HG02981 (cell line): ENCODE measurements around the gene SAE1.

Source experiments
- ATAC-seq: cut with Tn5 transposase; IDR thresholded peaks from one replicate; pipeline ENCODE4 v1.9.1; 2021; ENCODE audit warnings: mild to moderate bottlenecking, moderate library complexity; ENCODE audit not compliant: unreplicated experiment

Gene SAE1

GRCh38 chr19:47209319-47210179 lies 78.9 kb downstream of the SAE1 start:
- ATAC-seq = no peak

DNA sequence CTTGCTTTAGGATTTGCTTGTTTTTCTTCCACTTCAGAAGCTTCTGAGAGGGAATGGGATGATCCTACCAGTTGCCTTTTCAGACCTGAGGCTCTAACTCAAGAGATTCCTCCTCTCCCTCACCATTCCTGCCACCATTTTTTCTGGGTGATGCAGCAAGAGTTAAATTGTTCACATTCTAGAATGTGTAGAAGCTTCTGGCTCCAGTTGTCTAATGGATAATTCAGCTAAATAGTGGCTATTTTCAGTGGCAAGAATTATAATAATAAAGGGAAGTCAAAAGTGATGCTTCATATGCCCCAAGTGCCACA lies 79.5 kb downstream of the SAE1 start:
- no peak for ATAC-seq

DNA sequence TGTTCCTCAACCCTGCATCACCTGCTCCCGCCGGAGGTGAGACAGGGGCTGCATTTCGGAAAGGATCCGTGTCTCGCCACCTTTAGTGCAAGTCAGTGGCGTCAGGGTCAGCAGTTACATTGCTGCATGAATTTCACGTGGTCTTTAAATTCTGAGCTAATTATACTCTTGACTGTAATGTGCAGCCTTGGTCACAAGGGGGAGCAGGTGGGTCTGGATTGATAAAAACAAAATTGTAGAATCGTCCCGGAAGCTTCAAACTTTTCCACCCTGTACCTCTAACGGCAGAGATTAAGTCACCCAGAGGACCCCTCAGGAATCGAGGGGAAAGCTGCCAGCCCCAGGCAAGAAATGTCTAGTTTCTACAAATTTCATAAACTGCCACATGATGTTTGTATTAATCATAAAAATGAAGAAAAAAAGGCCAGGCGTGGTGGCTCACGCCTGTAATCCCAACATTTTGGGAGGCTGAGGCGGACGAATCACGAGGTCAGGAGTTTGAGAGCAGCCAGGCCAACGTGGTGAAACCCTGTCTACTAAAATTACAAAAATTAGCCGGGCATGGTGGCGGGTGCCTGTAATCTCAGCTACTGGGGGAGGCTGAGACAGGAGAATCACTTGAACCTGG lies 80.2 kb downstream of the SAE1 start:
- ATAC-seq = no peak

GRCh38 chr19:47215581-47215980 lies 84.9 kb downstream of the SAE1 start:
- ATAC-seq = no peak

GRCh38 chr19:47221080-47221841 lies 90.6 kb downstream of the SAE1 start:
- ATAC-seq = no peak

DNA sequence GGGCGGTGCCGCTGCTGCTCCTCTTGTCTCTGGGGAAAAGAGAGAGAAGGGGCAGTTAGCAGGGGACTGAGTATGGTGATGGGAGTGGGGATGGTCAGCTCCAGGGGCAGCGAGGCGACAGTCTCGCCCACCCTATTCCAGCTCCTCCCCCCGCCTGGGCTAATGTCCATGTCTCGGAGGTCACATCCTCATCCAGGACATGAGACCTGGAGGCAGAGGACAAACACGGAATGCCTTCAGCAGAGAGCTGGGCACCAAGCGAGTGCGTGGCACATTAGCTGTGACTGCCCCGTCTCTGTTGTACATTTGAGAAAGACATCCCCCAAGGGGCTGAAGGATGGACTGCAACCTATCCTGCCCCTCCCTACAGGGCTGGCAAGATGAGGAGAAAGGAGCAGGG lies 91.3 kb downstream of the SAE1 start:
- ATAC-seq = no peak

- peak; percentile 38 for ATAC-seq
These were observed 95.3 kb downstream of the SAE1 start for GRCh38 chr19:47225746-47226425.

DNA sequence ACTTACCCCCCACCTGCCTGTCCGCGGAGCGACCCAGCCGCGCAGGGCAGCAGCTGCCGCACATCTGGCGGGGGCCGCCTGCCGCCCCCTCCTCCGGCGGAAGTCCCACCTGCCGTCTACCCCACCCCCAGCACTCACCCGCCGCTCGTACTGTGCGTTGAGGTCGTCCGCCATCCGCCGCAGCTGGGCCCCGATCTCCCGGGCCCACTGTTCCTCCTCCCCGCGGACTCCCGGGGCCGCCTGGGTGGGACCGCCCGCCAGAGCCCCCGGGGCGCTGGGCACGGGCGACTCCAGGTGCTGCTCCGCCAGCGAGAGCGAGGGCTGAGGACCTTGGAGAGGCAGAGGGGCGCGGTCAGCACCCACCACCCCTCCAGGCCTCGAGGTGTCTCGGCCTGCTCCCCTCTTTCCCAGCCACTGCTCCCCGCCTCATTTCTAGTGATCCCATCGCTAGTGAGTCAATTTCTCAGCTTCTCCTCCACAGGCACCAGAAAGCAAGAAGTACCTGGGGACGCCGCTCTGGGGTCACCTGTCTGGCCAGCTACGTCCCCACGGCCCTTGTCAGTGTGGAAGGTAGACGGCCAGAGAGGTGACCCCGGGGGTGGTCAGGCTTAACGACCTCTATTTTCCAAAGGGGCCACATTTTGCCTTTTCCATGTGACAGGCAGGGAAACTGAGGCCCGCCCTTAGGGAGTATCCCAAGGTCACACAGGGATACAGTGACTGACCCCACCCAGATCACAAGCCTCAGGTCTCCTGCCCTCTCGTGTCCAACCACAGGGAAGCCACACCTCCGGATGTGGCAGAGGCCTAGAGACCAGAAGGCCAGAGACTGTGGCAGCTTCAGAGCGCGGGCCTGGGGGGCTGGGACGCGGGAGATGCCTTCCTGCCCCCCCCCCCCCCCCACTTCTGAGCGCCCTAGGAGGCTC lies 96.1 kb downstream of the SAE1 start:
- ATAC-seq = no peak

- no peak for ATAC-seq
These were observed 96.9 kb downstream of the SAE1 start for GRCh38 chr19:47227352-47228167.

DNA sequence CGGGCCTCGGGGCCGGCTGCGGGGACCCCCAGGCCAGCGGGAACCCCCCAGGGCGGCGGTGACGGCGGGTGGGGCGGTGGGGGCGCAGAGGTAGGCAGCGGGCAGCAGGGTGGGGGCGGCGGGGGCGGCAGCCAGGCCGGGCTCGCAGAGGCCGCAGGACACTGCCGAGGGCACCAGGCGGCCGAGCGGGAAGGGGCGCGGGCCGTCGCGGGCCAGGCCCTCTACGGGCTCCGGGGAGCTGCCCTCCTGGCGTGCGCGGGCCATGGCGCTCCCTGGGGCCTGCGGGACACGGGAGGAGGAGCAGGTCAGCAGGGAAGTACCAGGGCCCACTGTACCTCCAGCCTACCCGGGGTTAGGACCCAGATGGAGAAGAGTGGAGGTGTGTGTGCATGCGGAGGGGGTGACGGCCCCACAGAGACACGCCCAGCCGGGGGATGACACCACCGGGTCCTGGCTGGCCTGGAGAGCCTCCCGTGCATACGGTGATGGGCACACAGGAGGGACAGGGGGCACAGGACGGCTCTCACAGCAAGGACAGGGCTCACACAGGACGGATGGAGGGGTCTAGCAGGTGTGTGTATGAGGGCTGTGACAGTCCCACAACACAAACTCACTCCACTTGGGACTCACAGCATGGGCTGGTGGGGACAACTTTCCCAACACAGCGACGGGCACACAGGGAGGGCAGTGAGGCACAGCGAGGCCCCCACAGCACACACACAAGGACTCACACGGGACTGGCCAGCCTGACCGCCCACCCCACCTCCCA lies 97.7 kb downstream of the SAE1 start:
- ATAC-seq = no peak

- no peak for ATAC-seq
These were observed 98.5 kb downstream of the SAE1 start for GRCh38 chr19:47228937-47229675.

GRCh38 chr19:47229676-47230053 lies 99.0 kb downstream of the SAE1 start:
- no peak for ATAC-seq

- ATAC-seq = no peak
These were observed 99.7 kb downstream of the SAE1 start for GRCh38 chr19:47230054-47230920.

GRCh38 chr19:47230921-47231214 lies 100.2 kb downstream of the SAE1 start, which contains the start of gene BBC3:
Gene BBC3, minus strand, starts transcription at chr19:47231199. Its CDS starts 2,768 bp downstream, at chr19:47228431.
- ATAC-seq = no peak

DNA sequence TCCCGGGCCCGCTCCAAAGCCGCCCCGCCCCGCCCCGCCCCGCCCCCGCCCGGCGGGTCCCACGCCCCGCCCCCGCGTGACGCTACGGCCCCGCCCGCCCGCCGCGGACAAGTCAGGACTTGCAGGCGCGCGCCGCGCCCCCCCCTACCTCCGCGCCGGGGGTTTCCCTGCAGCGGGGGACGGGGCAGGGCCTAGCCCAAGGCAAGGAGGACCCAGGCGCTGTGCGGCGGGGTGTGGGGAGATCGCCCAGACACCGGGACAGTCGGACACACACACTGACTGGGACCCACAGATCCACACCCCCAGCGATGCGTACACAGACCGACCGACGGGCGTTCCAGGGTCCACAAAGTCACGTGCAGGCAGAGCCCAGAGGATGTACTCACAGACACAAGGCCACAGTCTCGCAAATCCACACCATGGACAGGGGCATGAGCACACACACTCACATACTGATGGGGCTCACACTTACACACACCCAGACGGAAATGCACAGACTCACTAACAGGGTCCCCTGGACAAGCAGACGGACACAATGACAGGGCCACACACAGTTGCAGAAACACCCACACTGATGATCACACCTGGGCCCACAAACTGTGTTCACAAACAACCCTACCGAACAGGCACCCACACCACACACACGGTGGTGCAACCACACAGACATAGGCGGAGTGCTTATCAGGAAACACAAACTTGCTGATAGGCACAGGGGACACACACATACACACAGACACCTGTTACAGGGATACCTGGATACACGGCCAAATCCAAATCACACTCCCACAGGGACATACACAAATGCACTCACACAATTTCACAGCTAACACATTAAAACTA lies 100.8 kb downstream of the SAE1 start:
- peak; percentile 27 for ATAC-seq
